Stimulated activated CD4-positive, alpha-beta T cell treated with anti-CD3 and anti-CD28 coated beads, Interleukin-4, amount 100 ng/mL, for 1 hour (primary cell): Measurements from ENCODE around the gene ANKRD23.

Source experiments
- DNase-seq: peaks from one replicate; pipeline ENCODE4 v3.0.0-alpha.2; 2020

Gene ANKRD23

GRCh38 chr2:96877042-96877451 is 33.2 kb upstream of the ANKRD23 start:
- DNase-seq = no peak

GRCh38 chr2:96876269-96877041 is 32.6 kb upstream of the ANKRD23 start:
- DNase-seq = no peak

- DNase-seq = no peak
These were observed 31.9 kb upstream of the ANKRD23 start for GRCh38 chr2:96875498-96876268.

- peak; percentile 30 for DNase-seq
These were observed 30.5 kb upstream of the ANKRD23 start for GRCh38 chr2:96874198-96874831.

GRCh38 chr2:96873651-96874096 is 29.9 kb upstream of the ANKRD23 start:
- DNase-seq = no peak

GRCh38 chr2:96872591-96873349 is 28.9 kb upstream of the ANKRD23 start:
- DNase-seq = no peak

GRCh38 chr2:96870626-96871255 is 26.9 kb upstream of the ANKRD23 start:
- peak; percentile 46 for DNase-seq

GRCh38 chr2:96869822-96870625 is 26.2 kb upstream of the ANKRD23 start, which contains the start of gene SEMA4C:
Gene SEMA4C (minus strand): TSS chr2:96870080. CDS start chr2:96867886, 2,194 bp downstream.
- peak; percentile 59 for DNase-seq

- DNase-seq = no peak
These were observed 25.5 kb upstream of the ANKRD23 start for GRCh38 chr2:96869281-96869821.

GRCh38 chr2:96868555-96869280 is 24.9 kb upstream of the ANKRD23 start:
- peak; percentile 60 for DNase-seq

GRCh38 chr2:96867756-96868554 is 24.1 kb upstream of the ANKRD23 start:
- DNase-seq = peak; percentile 39

- DNase-seq = no peak
These were observed 23.4 kb upstream of the ANKRD23 start for GRCh38 chr2:96866986-96867755.

GRCh38 chr2:96866586-96866985 is 22.8 kb upstream of the ANKRD23 start:
- no peak for DNase-seq

- DNase-seq = no peak
These were observed 22.3 kb upstream of the ANKRD23 start for GRCh38 chr2:96866149-96866548.

- no peak for DNase-seq
These were observed 21.8 kb upstream of the ANKRD23 start for GRCh38 chr2:96865654-96866053.

GRCh38 chr2:96864343-96865091 is 20.7 kb upstream of the ANKRD23 start:
- no peak for DNase-seq

GRCh38 chr2:96863575-96864342 is 19.9 kb upstream of the ANKRD23 start:
- no peak for DNase-seq
